ENCODE results near the gene CMBL.

GRCh38 chr5:10301842-10302610, 5.7 kb downstream of the CMBL start:
- TF ChIP-seq, protein P1, sequence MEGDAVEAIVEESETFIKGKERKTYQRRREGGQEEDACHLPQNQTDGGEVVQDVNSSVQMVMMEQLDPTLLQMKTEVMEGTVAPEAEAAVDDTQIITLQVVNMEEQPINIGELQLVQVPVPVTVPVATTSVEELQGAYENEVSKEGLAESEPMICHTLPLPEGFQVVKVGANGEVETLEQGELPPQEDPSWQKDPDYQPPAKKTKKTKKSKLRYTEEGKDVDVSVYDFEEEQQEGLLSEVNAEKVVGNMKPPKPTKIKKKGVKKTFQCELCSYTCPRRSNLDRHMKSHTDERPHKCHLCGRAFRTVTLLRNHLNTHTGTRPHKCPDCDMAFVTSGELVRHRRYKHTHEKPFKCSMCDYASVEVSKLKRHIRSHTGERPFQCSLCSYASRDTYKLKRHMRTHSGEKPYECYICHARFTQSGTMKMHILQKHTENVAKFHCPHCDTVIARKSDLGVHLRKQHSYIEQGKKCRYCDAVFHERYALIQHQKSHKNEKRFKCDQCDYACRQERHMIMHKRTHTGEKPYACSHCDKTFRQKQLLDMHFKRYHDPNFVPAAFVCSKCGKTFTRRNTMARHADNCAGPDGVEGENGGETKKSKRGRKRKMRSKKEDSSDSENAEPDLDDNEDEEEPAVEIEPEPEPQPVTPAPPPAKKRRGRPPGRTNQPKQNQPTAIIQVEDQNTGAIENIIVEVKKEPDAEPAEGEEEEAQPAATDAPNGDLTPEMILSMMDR (IDR thresholded peaks at IDR 0.05), result no peak
- no peak for TF ChIP-seq POLR2A (IDR thresholded peaks at IDR 0.05)
